HFF-Myc (cell line): ENCODE measurements around the gene EDRF1.

Experiments used
- DNase-seq: peaks from one replicate; pipeline ENCODE4 v3.0.0-alpha.2; 2011; ENCODE audit warnings: low read depth; ENCODE audit errors: extremely low read depth
- H3K4me3 ChIP-seq: replicated peaks from 2 replicates; pipeline ENCODE4 v1.5.1; 2011; ENCODE audit warnings: low read depth, mild to moderate bottlenecking, control low read depth, low read length
- CTCF ChIP-seq: IDR thresholded peaks from 2 replicates; pipeline ENCODE4 v1.5.1; 2012; ENCODE audit warnings: mild to moderate bottlenecking, low read depth, low read length, control low read depth; ENCODE audit errors: missing control alignments

The EDRF1 gene

GRCh38 chr10:125785791-125786190 lies 66.3 kb downstream of the EDRF1 start:
- no peak for TF ChIP-seq CTCF

DNA sequence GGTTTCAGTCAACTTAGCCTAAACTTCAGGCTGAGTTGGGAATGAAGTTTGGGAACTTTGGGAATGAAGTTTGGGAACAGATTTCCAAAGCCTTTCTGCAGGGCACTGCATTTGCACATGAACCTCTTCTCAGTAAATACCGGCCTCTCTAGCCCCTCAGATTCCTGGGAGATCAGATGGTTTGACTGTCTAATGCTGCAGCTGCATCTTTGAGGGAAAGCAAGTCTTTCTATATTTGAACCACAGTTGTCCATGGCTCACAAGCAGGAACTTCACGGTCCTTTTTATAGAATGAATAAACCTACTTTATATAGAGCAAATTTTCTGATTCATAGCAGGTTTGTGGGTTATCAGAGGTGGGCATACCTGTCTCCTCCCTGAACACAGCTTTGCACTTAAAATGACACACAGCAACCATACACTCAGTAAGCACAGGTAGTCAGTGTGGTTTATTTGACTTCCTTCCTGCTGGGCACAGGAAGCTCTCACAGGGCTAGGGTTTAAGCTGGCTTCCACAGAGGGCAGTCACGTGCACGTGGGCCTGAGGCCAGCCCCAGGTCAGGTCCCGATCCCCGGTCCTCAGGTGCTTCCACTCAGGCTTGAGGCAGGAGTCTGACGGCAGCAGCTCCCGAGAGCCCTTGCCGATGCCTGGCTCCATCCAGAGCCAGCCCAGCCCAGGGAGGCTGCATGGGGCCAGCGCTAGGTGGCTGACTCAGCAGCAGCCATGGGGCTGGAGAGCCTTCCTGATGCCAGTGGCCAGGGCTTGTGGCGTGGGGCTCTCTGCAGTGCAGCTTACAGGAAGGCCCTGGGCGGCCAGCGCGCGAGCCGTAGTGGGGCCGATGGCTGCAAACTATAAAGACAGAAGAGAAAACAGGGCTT lies 68.9 kb downstream of the EDRF1 start:
- no peak overlapping the region for H3K4me3 ChIP-seq
- TF ChIP-seq CTCF, result no peak
- no peak for DNase-seq

More at GRCh38 chr10:125785791-125786190, 66.3 kb downstream of the EDRF1 start:
- H3K4me3 ChIP-seq, result no peak overlapping the region
- DNase-seq, result no peak

DNA sequence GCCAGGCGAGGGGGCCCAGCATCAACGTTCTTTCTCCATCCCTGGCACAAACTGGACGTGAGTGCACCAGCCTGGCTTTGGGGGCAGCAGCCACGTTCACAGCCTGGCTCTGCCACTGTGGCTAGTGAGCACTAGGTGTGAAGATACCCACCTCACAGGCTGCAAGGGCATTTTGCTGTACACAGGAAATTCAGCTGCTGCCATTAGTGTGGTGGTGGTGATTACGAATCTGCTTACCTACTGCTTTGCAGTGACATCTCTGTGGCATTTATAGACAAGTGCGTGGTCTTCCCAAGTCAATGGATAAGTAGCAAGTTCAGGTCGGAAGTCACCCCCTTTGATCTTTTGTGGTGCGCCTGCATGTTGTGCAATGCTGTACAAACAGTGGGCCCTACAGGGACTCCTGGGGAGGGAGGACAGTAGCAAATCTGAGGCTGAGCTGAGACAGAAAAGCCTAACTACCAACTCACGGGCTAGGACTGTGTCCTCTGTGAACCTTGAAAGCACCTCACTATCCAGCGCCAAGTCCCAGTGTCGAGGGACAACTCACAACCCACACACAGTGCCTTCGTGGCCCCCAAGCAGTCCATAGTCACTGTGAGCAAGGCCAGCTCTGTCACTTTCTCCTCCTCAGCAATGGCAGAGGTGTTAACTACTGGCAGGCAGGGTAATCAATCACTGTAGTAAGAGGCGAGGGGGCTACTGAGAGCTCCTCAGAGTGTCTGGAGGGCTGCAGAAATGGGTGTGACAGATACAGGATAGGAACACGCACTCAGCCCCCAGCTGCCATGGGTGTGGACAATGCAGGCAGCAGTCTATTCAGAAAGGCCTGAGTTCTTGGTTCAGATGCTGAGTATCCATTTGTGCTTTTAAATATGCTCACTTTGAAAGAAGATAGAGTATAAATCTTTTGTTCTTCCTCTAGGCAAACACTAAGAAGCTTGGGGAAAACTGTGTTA lies 73.1 kb downstream of the EDRF1 start:
- DNase-seq, result no peak
- no peak for TF ChIP-seq CTCF
- no peak overlapping the region for H3K4me3 ChIP-seq

GRCh38 chr10:125795128-125795527 lies 75.6 kb downstream of the EDRF1 start:
- no peak for DNase-seq
- TF ChIP-seq CTCF, result no peak

GRCh38 chr10:125795637-125796190 lies 76.2 kb downstream of the EDRF1 start:
- TF ChIP-seq CTCF, result no peak
- H3K4me3 ChIP-seq, result no peak overlapping the region
- DNase-seq, result no peak

More at GRCh38 chr10:125795128-125795527, 75.6 kb downstream of the EDRF1 start:
- H3K4me3 ChIP-seq, result no peak overlapping the region

DNA sequence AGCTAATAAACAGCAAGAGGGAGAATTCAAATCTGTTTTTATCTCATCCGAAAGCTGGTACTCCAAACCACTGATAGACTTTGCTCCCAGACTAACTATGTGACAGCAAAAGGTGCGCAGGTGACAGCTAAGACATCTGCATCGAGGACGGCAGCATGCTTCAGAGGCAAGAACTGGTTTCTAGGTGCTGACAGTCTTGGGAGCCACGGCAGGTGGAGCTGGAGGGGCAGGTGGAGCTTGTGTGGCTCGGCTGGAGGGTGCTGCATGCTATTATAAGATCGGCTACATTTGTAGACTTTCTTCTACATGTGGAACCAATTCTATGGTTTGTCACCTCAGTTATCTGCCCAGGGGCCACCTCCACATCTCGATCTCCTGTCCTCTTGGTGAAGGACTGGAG lies 77.9 kb downstream of the EDRF1 start:
- no peak for TF ChIP-seq CTCF

More for the DNA sequence above, 77.9 kb downstream of the EDRF1 start:
- H3K4me3 ChIP-seq, result no peak overlapping the region
- no peak for DNase-seq
